ENCODE results near the gene AZIN2.

AZIN2 gene

GRCh38 chr1:33157131-33157530, 76.2 kb downstream of the AZIN2 start:
- DNase-seq, result no peak

DNA sequence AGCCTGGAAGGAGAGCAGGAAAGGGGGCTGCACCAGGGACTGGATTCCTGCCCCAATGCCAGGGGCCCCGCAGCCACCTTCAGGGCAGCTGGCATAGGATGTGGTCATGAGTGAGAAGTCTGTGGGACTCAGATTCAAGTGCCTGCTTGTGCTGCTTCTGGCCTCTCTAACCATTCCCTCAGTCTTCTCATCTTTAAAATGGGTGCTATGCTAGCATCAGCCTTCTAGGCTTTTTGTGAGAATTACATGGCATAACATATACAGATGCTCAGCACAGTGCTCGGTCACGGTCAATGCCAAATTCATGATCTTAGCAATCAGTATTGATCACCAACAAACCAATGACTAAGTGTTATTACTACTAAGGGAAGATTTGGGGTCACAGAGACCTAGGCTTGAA, 77.4 kb downstream of the AZIN2 start:
- no peak for DNase-seq

- DNase-seq, result no peak
These were observed 78.6 kb downstream of the AZIN2 start for GRCh38 chr1:33159577-33159976.

GRCh38 chr1:33161061-33161681, 80.2 kb downstream of the AZIN2 start:
- no peak for DNase-seq

GRCh38 chr1:33162141-33162540, 81.2 kb downstream of the AZIN2 start:
- DNase-seq, result no peak

- DNase-seq, result no peak
These were observed 82.9 kb downstream of the AZIN2 start for GRCh38 chr1:33163621-33164519.

DNA sequence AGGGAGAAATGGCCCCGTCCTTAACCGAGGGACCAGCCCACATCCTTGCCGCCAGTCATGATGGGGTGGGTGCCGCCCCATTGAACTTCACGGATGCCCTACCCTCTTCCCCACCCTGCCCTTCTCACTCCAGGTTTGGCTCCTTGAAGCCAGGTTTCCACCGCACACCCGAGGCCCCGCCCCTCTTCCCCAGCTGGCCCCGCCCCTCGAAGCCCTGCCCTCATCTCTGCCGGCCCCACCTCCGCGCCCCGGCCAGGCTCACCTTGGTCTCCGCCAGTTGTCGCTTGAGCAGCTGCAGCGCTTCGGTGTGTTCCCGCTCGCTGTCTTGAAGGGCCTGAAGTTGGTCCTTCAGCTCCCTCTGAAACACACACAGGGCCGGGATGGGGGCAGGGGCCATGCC, 84.3 kb downstream of the AZIN2 start:
- no peak for DNase-seq

- no peak for DNase-seq
These were observed 84.9 kb downstream of the AZIN2 start for GRCh38 chr1:33165809-33166208.

DNA sequence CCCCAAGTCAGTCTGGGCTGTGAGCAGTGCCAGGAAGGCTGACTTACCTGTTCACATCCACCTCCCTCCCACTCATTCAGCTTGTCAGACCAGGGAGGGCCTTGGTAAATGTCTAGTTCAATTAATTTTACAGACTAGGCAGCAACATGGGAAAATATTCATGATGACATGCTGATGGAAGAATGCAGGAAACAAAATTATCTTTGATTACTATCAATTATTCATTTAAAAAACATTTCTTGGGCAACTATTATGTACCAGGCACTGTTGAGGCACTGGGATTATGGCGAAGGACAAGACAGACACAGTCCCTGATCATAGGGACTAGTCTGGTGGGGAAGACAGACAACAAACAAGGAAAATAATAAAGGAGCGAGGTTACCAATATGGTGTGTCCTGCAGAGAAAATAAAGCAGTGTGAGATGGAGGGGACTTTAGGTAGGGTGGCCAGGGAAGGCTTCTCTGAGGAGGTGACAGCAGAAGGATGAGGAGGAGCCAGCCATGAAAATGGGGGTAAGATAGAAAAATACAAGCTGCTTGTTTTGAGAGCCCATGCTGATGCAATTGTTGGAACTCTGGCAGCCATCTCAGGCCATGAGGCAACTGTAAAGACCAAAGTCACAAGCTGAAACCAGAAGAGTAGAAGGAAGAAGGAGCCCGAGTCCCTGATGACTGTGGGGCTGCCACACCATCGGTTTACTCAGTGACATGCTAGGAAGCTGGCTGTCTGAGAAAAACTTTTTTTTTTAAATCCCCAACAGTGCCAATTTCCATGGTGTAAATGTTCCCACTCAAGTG, 86.9 kb downstream of the AZIN2 start:
- no peak for DNase-seq

DNA sequence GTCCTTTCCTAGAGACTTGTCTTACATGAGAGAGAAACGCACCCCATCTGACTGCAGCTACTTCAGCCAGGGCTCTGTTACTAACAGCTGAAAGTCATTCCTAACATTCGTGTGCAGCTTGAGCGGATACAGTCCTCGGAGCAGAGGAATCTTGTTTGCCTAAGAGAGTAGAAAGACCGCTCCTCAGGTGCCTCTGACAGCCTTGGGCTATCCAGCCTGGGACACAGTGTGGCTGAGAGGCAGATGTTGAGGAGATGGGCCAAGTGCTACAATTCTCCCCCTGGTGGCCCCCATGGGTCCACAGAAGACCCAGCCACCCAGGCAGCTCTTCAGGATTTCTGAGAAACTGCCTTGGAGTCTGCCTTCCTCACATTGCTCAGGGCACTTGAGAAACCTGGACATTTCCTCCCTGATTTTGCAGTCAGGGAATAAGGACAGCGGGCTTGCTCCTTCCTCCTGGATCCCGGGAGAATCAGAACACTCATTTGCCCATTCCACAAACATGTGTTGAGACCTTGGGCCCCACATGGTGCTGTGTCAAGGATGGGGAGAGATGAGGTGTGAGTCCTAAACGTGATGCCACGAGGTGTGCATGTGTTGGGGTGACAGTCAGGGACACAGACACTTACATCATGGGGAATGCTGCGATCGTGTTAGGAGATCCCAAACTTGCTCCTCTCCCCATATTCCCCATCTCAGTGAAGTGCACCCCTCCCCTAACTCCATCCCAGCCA, 87.8 kb downstream of the AZIN2 start:
- no peak for DNase-seq

DNA sequence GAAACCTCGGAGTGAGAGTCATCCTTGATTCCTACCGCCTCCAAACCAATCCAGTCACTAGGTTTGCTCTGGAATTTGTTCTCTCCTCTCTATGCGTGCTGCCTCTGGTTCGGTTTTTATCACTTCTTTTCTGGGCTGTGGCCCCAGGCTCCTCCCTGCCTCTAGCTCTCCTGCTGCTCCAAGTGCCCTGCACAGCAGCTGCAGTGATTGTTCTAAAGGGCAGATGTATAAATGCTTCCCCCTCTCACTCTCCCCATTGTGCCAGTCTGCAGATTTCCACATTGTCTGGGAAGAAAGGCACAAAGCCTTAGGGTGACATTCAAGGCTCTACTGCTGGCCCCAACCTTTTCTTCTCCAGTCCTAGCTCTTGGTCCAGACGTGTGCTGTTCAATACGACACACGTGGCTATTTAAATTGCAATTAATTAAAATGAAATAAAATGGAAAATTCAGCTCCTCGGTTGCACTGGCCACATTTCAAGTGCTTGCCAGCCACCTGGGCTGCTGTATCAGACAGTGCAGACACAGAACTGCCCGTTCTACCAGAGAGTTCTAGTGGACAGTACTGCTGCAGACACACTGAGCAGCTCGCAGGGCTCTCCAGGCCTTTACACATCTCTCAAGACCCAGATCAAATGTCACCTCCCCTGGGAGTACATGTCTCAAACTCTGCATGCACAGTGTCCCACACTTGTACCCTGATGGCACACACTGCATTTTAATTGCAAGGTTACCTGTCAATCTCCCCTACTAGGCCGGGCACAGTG, 88.5 kb downstream of the AZIN2 start:
- no peak for DNase-seq

Data from Kasumi-1 (cell line).